ENCODE measurements around the gene TMEM130. TPM values are rescaled to one million over a fixed set of nuclear protein-coding genes. Genes with fewer than 3 reads are reported as not detected.

TMEM130 gene
- total RNA-seq, 1 experiment from 2014 or later = 2.1 TPM

GRCh38 chr7:98884416-98884815 is 14.6 kb upstream of the TMEM130 start:
- Histone ChIP-seq H3K9me2 (ENCODE audit: insufficient read depth) (no peaks in the 10 kb centered on the region), H3K4me3 (no peak overlapping the region), H3F3A (ENCODE audit: insufficient read depth, low read depth) (no peaks in the 10 kb centered on the region; the same call in 1 of the 2 replicates), H3K79me2 (ENCODE audit: low read depth) (peaks cover 20% of the 10 kb centered on the region), H2AFZ (no peak overlapping the region), H4K20me1 (ENCODE audit: insufficient read depth) (peaks cover 29% of the 10 kb centered on the region), H3K9me3 (ENCODE audit: insufficient read depth, low read depth) (no peaks in the 10 kb centered on the region), H3K36me3 (ENCODE audit: low read depth) (peaks cover 20% of the 10 kb centered on the region), H3K4me1 (replicated peaks; ENCODE audit: insufficient read depth) (peaks cover 9% of the 10 kb centered on the region; the same call in 1 of the 2 replicates), H3K4me2 (no peak overlapping the region), H3K27ac (no peak overlapping the region), H3K27me3 (ENCODE audit: insufficient read depth, low read depth) (no peaks in the 10 kb centered on the region)
- ChIA-PET CTCF (no interaction called here), POLR2A (ENCODE audit: unreplicated experiment) (interaction anchor here (0.6 to 0.7 kb wide), 2 partner anchors 12 to 774 kb away, joined by 6 to 8 read pairs; no protein-coding TSS in a partner anchor)
- intact Hi-C loops (cut with micrococcal nuclease; ENCODE audit: unreplicated experiment) = loop anchor here (10.0 kb wide), 1 partner anchor 60 kb away; no protein-coding TSS in a partner anchor
- no TSS peak for BruUV-seq (replicated peaks)
- no peak for DNase-seq
- TF ChIP-seq CTCF (conservative IDR thresholded peaks at IDR 0.05) (no peak), EZH2 (IDR thresholded peaks at IDR 0.05; ENCODE audit: low read depth) (no peak)

- H2AFZ ChIP-seq = no peak overlapping the region
- ChIA-PET CTCF (interaction anchor here (0.7 kb wide), 1 partner anchor 587 kb away, joined by 3 read pairs; no protein-coding TSS in a partner anchor), POLR2A (ENCODE audit: unreplicated experiment) (interaction anchor here (0.6 kb wide), 1 partner anchor 461 kb away, joined by 18 read pairs; no protein-coding TSS in a partner anchor)
- H3K27me3 ChIP-seq (ENCODE audit: insufficient read depth, low read depth) = no peaks in the 10 kb centered on the region
- H3K4me3 ChIP-seq = no peak overlapping the region
- no peak for DNase-seq
- TF ChIP-seq CTCF (conservative IDR thresholded peaks at IDR 0.05) (no peak), EZH2 (IDR thresholded peaks at IDR 0.05; ENCODE audit: low read depth) (no peak)
- intact Hi-C loops (cut with micrococcal nuclease; ENCODE audit: unreplicated experiment) = loop anchor here (10.0 kb wide), 1 partner anchor 63 kb away; no protein-coding TSS in a partner anchor
- peaks cover 26% of the 10 kb centered on the region for H3K79me2 ChIP-seq (ENCODE audit: low read depth)
- no peak overlapping the region for H3K4me2 ChIP-seq
- no peaks in the 10 kb centered on the region; the same call in 1 of the 2 replicates for H3F3A ChIP-seq (ENCODE audit: insufficient read depth, low read depth)
- no peaks in the 10 kb centered on the region for H3K9me3 ChIP-seq (ENCODE audit: insufficient read depth, low read depth)
- no TSS peak for BruUV-seq (replicated peaks)
- peaks cover 13% of the 10 kb centered on the region; the same call in 1 of the 2 replicates for H3K4me1 ChIP-seq (replicated peaks; ENCODE audit: insufficient read depth)
- no peaks in the 10 kb centered on the region for H3K9me2 ChIP-seq (ENCODE audit: insufficient read depth)
- peaks cover 20% of the 10 kb centered on the region for H3K36me3 ChIP-seq (ENCODE audit: low read depth)
- no peak overlapping the region for H3K27ac ChIP-seq
- peaks cover 30% of the 10 kb centered on the region for H4K20me1 ChIP-seq (ENCODE audit: insufficient read depth)
These were observed 11.9 kb upstream of the TMEM130 start for GRCh38 chr7:98881561-98882315.

GRCh38 chr7:98880485-98880884 is 10.7 kb upstream of the TMEM130 start:
- H3K4me1 ChIP-seq (replicated peaks; ENCODE audit: insufficient read depth) = peaks cover 13% of the 10 kb centered on the region; the same call in 1 of the 2 replicates
- H3K79me2 ChIP-seq (ENCODE audit: low read depth) = peaks cover 26% of the 10 kb centered on the region
- H4K20me1 ChIP-seq (ENCODE audit: insufficient read depth) = peaks cover 30% of the 10 kb centered on the region
- H2AFZ ChIP-seq = no peak overlapping the region
- peaks cover 15% of the 10 kb centered on the region for H3K36me3 ChIP-seq (ENCODE audit: low read depth)
- no peak for DNase-seq
- intact Hi-C loops (cut with micrococcal nuclease; ENCODE audit: unreplicated experiment) = loop anchor here (10.0 kb wide), 1 partner anchor 64 kb away; no protein-coding TSS in a partner anchor
- H3K9me3 ChIP-seq (ENCODE audit: insufficient read depth, low read depth) = no peaks in the 10 kb centered on the region
- H3F3A ChIP-seq (ENCODE audit: insufficient read depth, low read depth) = no peaks in the 10 kb centered on the region
- H3K27ac ChIP-seq = no peak overlapping the region
- no peaks in the 10 kb centered on the region for H3K9me2 ChIP-seq (ENCODE audit: insufficient read depth)
- TF ChIP-seq EZH2 (IDR thresholded peaks at IDR 0.05; ENCODE audit: low read depth) (no peak), CTCF (conservative IDR thresholded peaks at IDR 0.05) (no peak)
- H3K4me2 ChIP-seq = peak overlapping the region; percentile 92
- H3K4me3 ChIP-seq = 0 out of 2 replicates have a peak overlapping the region, but pooled peaks have one; percentile 99
- POLR2A ChIA-PET (ENCODE audit: unreplicated experiment) = no interaction called here
- no peaks in the 10 kb centered on the region for H3K27me3 ChIP-seq (ENCODE audit: insufficient read depth, low read depth)
- no TSS peak for BruUV-seq (replicated peaks)
- CTCF ChIA-PET = interaction anchor here (0.6 kb wide), 1 partner anchor 450 kb away, joined by 8 read pairs; no protein-coding TSS in a partner anchor
